ENCODE data around the gene ADAM8. TPM values are rescaled to one million over a fixed set of nuclear protein-coding genes. Genes with fewer than 3 reads are reported as not detected.

The ADAM8 gene
- total RNA-seq, 2 experiments from 2014 or later: 10.0 to 16.3 TPM

- no TSS peak for BruUV-seq (replicated peaks)
- Histone ChIP-seq H3K36me3 (ENCODE audit: insufficient read depth, low read length) (peaks cover 83% of the 10 kb centered on the region), H2AFZ (ENCODE audit: low read length) (no peak overlapping the region), H3K27ac (ENCODE audit: low read depth, low read length, poor library complexity, severe bottlenecking) (no peak overlapping the region), H3K9me2 (ENCODE audit: insufficient read depth, low read length) (no peaks in the 10 kb centered on the region), H3K4me2 (ENCODE audit: low read length) (no peak overlapping the region), H3K9me3 (ENCODE audit: low read length) (no peaks in the 10 kb centered on the region), H3K4me3 (ENCODE audit: low read depth, low read length, poor library complexity, severe bottlenecking) (no peak overlapping the region), H4K20me1 (ENCODE audit: insufficient read depth, low read length) (no peaks in the 10 kb centered on the region), H3K4me1 (ENCODE audit: insufficient read depth, low read length, poor library complexity, severe bottlenecking) (no peaks in the 10 kb centered on the region), H3K79me2 (ENCODE audit: insufficient read depth, low read depth, low read length) (no peaks in the 10 kb centered on the region)
- intact Hi-C loops (cut with micrococcal nuclease; ENCODE audit: unreplicated experiment): no loop called here
- POLR2A ChIA-PET: no interaction called here
- no peak for DNase-seq (ENCODE audit: low spot score)
- no peak for TF ChIP-seq EZH2phosphoT487 (IDR thresholded peaks at IDR 0.05; ENCODE audit: borderline replicate concordance, low read depth, low read length)
- TF ChIP-seq, protein P1, sequence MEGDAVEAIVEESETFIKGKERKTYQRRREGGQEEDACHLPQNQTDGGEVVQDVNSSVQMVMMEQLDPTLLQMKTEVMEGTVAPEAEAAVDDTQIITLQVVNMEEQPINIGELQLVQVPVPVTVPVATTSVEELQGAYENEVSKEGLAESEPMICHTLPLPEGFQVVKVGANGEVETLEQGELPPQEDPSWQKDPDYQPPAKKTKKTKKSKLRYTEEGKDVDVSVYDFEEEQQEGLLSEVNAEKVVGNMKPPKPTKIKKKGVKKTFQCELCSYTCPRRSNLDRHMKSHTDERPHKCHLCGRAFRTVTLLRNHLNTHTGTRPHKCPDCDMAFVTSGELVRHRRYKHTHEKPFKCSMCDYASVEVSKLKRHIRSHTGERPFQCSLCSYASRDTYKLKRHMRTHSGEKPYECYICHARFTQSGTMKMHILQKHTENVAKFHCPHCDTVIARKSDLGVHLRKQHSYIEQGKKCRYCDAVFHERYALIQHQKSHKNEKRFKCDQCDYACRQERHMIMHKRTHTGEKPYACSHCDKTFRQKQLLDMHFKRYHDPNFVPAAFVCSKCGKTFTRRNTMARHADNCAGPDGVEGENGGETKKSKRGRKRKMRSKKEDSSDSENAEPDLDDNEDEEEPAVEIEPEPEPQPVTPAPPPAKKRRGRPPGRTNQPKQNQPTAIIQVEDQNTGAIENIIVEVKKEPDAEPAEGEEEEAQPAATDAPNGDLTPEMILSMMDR (conservative IDR thresholded peaks at IDR 0.05; ENCODE audit: low read length): no peak
- CTCF ChIA-PET (ENCODE audit: unreplicated experiment): no interaction called here
These were observed 21.8 kb upstream of the ADAM8 start for GRCh38 chr10:133298466-133298865.

DNA sequence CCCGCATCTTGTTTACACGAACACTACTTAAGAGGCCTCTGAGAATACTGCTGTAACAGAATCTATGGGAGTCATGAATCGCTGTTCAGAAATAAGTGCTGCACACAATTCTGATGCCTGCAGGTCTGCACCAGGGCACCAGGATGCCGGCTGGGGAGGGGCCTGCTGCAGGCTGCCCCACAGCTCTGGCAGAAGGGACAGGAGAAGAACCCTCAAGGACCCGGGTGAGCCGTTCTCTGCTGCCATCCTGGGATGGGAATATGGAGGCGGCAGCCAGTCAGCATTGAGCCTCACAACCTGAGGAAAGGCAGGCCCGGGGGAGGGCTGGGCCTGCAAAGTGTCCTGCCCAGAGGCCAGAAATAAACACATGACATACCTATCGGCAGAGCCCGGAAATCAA is 20.8 kb upstream of the ADAM8 start:
- no TSS peak for BruUV-seq (replicated peaks)
- intact Hi-C loops (cut with micrococcal nuclease; ENCODE audit: unreplicated experiment): no loop called here
- Histone ChIP-seq H3K4me3 (ENCODE audit: low read depth, low read length, poor library complexity, severe bottlenecking) (no peak overlapping the region), H3K4me1 (ENCODE audit: insufficient read depth, low read length, poor library complexity, severe bottlenecking) (no peaks in the 10 kb centered on the region), H3K4me2 (ENCODE audit: low read length) (no peak overlapping the region), H4K20me1 (ENCODE audit: insufficient read depth, low read length) (no peaks in the 10 kb centered on the region), H3K79me2 (ENCODE audit: insufficient read depth, low read depth, low read length) (no peaks in the 10 kb centered on the region), H3K9me2 (ENCODE audit: insufficient read depth, low read length) (no peaks in the 10 kb centered on the region), H3K27ac (ENCODE audit: low read depth, low read length, poor library complexity, severe bottlenecking) (no peak overlapping the region), H3K9me3 (ENCODE audit: low read length) (no peaks in the 10 kb centered on the region), H2AFZ (ENCODE audit: low read length) (no peak overlapping the region), H3K36me3 (ENCODE audit: insufficient read depth, low read length) (peaks cover 90% of the 10 kb centered on the region)
- no peak for TF ChIP-seq EZH2phosphoT487 (IDR thresholded peaks at IDR 0.05; ENCODE audit: borderline replicate concordance, low read depth, low read length)
- TF ChIP-seq, protein P1 (conservative IDR thresholded peaks at IDR 0.05; ENCODE audit: low read length): no peak
- ChIA-PET CTCF (ENCODE audit: unreplicated experiment) (no interaction called here), POLR2A (no interaction called here)
- no peak for DNase-seq (ENCODE audit: low spot score)

DNA sequence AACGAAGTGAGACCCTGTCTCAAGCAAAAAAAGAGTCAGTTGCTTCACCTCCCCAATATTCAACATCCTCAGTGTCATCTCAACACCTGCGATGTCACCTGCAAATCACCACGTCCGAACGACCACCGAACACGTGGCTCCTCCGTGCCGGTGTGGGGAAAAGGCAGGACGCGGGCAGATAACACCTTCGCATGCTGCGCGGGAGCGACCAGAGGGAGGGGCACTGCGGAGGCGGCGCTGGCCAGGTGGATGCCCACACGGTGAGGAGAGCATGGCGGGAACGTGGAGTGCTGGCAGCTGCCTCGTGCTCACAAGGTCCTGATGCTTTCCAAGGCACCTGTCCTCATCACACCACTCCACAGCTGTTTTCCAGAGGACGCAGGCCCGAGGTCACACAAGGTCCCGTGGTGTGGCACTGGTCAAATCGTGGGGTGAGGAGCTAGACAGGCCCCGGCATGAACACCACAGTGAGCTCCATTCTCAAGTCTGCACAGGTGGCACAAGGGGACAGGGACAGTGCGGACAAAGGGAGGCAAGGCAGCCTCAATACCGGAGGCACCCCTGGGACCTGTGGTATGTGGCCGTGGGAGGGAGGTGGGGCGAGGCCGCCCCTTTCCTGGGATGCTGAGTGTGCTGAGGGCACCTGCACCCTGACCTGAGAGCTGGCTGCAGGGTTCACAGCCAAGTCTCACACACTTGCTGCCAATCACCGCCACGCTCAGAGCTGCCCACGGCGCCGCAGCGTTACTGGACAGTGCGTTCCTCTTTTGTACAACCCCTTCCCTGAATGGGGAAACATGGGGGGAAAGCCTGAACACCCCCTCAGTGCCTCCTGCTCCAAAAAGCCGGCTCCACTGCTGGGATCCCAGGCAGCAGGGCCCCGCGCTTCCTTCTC is 19.0 kb upstream of the ADAM8 start:
- Histone ChIP-seq H3K27ac (ENCODE audit: low read depth, low read length, poor library complexity, severe bottlenecking) (no peak overlapping the region), H3K9me2 (ENCODE audit: insufficient read depth, low read length) (no peaks in the 10 kb centered on the region), H4K20me1 (ENCODE audit: insufficient read depth, low read length) (no peaks in the 10 kb centered on the region), H3K4me2 (ENCODE audit: low read length) (no peak overlapping the region), H3K9me3 (ENCODE audit: low read length) (no peaks in the 10 kb centered on the region), H3K79me2 (ENCODE audit: insufficient read depth, low read depth, low read length) (no peaks in the 10 kb centered on the region), H3K36me3 (ENCODE audit: insufficient read depth, low read length) (peaks cover 87% of the 10 kb centered on the region), H3K4me1 (ENCODE audit: insufficient read depth, low read length, poor library complexity, severe bottlenecking) (no peaks in the 10 kb centered on the region), H3K4me3 (ENCODE audit: low read depth, low read length, poor library complexity, severe bottlenecking) (no peak overlapping the region), H2AFZ (ENCODE audit: low read length) (no peak overlapping the region)
- DNase-seq (ENCODE audit: low spot score): no peak
- ChIA-PET POLR2A (no interaction called here), CTCF (ENCODE audit: unreplicated experiment) (no interaction called here)
- BruUV-seq (replicated peaks): no TSS peak
- intact Hi-C loops (cut with micrococcal nuclease; ENCODE audit: unreplicated experiment): no loop called here
- TF ChIP-seq, protein P1 (conservative IDR thresholded peaks at IDR 0.05; ENCODE audit: low read length): no peak
- no peak for TF ChIP-seq EZH2phosphoT487 (IDR thresholded peaks at IDR 0.05; ENCODE audit: borderline replicate concordance, low read depth, low read length)

Data from OCI-LY7 (cell line).